BJ (cell line): ENCODE data around the gene RAET1L. TPM values are rescaled to one million over a fixed set of nuclear protein-coding genes. Genes with fewer than 3 reads are reported as not detected.

ENCODE experiments used
- CTCF ChIA-PET: fragments of 350-600 bp; formaldehyde crosslinking; extraction: SDS; loops from one replicate; lab custom pipeline; 2021; ENCODE audit warnings: antibody characterized with exemption, inconsistent platforms; lab: Yijun Ruan, JAX
- POLR2A ChIA-PET: fragments of 300-600 bp; sonication (Branson Sonifier 250); formaldehyde crosslinking; extraction: SDS; loops from one replicate; lab custom pipeline; 2021; ENCODE audit warnings: antibody characterized with exemption; lab: Charles Lee
- DNase-seq: peaks from one replicate; pipeline ENCODE4 v3.0.0-alpha.2; 2011; ENCODE audit warnings: low read depth
- H3K27me3 ChIP-seq: 2 replicates; pipeline ENCODE4 v1.6.0; 2011; ENCODE audit warnings: low read length; ENCODE audit not compliant: control insufficient read depth, insufficient read depth
- H3K36me3 ChIP-seq: 2 replicates; pipeline ENCODE4 v1.5.1; 2011; ENCODE audit warnings: low read length; ENCODE audit not compliant: control insufficient read depth, insufficient read depth
- H3K4me3 ChIP-seq: 2 replicates; pipeline ENCODE4 v1.5.1; 2011; ENCODE audit warnings: low read depth, mild to moderate bottlenecking, control low read depth, low read length
- CTCF ChIP-seq: IDR thresholded peaks from 2 replicates; pipeline ENCODE4 v1.5.1; 2011; ENCODE audit warnings: low read depth, mild to moderate bottlenecking, control low read depth, inconsistent platforms, low read length, moderate library complexity; ENCODE audit not compliant: insufficient read depth
- polyA plus RNA-seq: library from polyadenylated mRNA; depleted of rRNA; stranded (reverse); fragments of >200 nt; gene quantifications from 2 replicates; pipeline ENCODE4 v1.2.3, GENCODE V29; 2011

RAET1L gene
- polyA plus RNA-seq, 1 experiment: not detected

GRCh38 chr6:150029749-150030148 is 4.4 kb upstream of the RAET1L start:
- Histone ChIP-seq H3K36me3 (no peaks in the 10 kb centered on the region), H3K27me3 (peaks cover 26% of the 10 kb centered on the region), H3K4me3 (no peak overlapping the region)
- DNase-seq: no peak
- POLR2A ChIA-PET: no interaction called here
- CTCF ChIA-PET: interaction anchor here (1.2 kb wide), 1 partner anchor 12 kb away, joined by 4 read pairs; no protein-coding TSS in a partner anchor
- TF ChIP-seq CTCF: no peak

GRCh38 chr6:150029276-150029675 is 3.9 kb upstream of the RAET1L start:
- ChIA-PET CTCF (interaction anchor here (1.2 kb wide), 1 partner anchor 12 kb away, joined by 4 read pairs; no protein-coding TSS in a partner anchor), POLR2A (no interaction called here)
- Histone ChIP-seq H3K27me3 (peaks cover 28% of the 10 kb centered on the region), H3K4me3 (no peak overlapping the region), H3K36me3 (no peaks in the 10 kb centered on the region)
- no peak for DNase-seq
- no peak for TF ChIP-seq CTCF

GRCh38 chr6:150028799-150029198 is 3.5 kb upstream of the RAET1L start:
- Histone ChIP-seq H3K36me3 (no peaks in the 10 kb centered on the region), H3K4me3 (no peak overlapping the region), H3K27me3 (peaks cover 29% of the 10 kb centered on the region)
- ChIA-PET POLR2A (no interaction called here), CTCF (interaction anchor here (1.6 kb wide), 1 partner anchor 12 kb away, joined by 4 read pairs; no protein-coding TSS in a partner anchor)
- no peak for TF ChIP-seq CTCF
- DNase-seq: no peak

- POLR2A ChIA-PET: no interaction called here
- peaks cover 24% of the 10 kb centered on the region for H3K27me3 ChIP-seq
- TF ChIP-seq CTCF: no peak
- no peak for DNase-seq
- no peaks in the 10 kb centered on the region for H3K36me3 ChIP-seq
- no peak overlapping the region for H3K4me3 ChIP-seq
- CTCF ChIA-PET: interaction anchor here (1.6 kb wide), 1 partner anchor 11 kb away, joined by 4 read pairs; no protein-coding TSS in a partner anchor
Observed at GRCh38 chr6:150027806-150028565, 2.7 kb upstream of the RAET1L start.

GRCh38 chr6:150026976-150027805 is 1.9 kb upstream of the RAET1L start:
- Histone ChIP-seq H3K36me3 (no peaks in the 10 kb centered on the region), H3K27me3 (peaks cover 24% of the 10 kb centered on the region), H3K4me3 (no peak overlapping the region)
- ChIA-PET POLR2A (no interaction called here), CTCF (interaction anchor here (1.6 kb wide), 1 partner anchor 10 kb away, joined by 4 read pairs; no protein-coding TSS in a partner anchor)
- no peak for DNase-seq
- TF ChIP-seq CTCF: no peak
